UCSD-AML1 (cell line): Measurements from ENCODE around the gene EPN3.
A peak's percentile ranks its signal among the peaks of the same experiment; 100 is the strongest.

Experiments used
- DNase-seq: peaks from one replicate; lab custom pipeline; 2025; ENCODE audit not compliant: unreplicated experiment; lab: John Stamatoyannopoulos, UW

The EPN3 gene

GRCh38 chr17:50547736-50548083 is 15.2 kb downstream of the EPN3 start:
- no peak for DNase-seq

GRCh38 chr17:50548831-50549230 is 16.3 kb downstream of the EPN3 start:
- DNase-seq: no peak

GRCh38 chr17:50549256-50549941 is 16.9 kb downstream of the EPN3 start:
- DNase-seq: no peak

- DNase-seq: no peak
Observed at GRCh38 chr17:50549969-50550368, 17.4 kb downstream of the EPN3 start.

GRCh38 chr17:50550661-50551432 is 18.3 kb downstream of the EPN3 start:
- DNase-seq: peak; percentile 53

GRCh38 chr17:50551433-50551815 is 18.9 kb downstream of the EPN3 start:
- DNase-seq: no peak

GRCh38 chr17:50551884-50552283 is 19.3 kb downstream of the EPN3 start:
- no peak for DNase-seq

- DNase-seq: no peak
Observed at GRCh38 chr17:50554201-50554600, 21.7 kb downstream of the EPN3 start.

GRCh38 chr17:50556803-50557202 is 24.3 kb downstream of the EPN3 start:
- DNase-seq: no peak

GRCh38 chr17:50557630-50558029 is 25.1 kb downstream of the EPN3 start:
- DNase-seq: no peak

GRCh38 chr17:50558091-50558490 is 25.6 kb downstream of the EPN3 start:
- DNase-seq: no peak

- no peak for DNase-seq
Observed at GRCh38 chr17:50558581-50558940, 26.0 kb downstream of the EPN3 start.

- DNase-seq: no peak
Observed at GRCh38 chr17:50558941-50559614, 26.5 kb downstream of the EPN3 start.

- DNase-seq: no peak
Observed at GRCh38 chr17:50559674-50560184, 27.2 kb downstream of the EPN3 start.

GRCh38 chr17:50560185-50560824 is 27.8 kb downstream of the EPN3 start, which contains the start of gene CACNA1G:
Gene CACNA1G, plus strand, starts transcription at chr17:50560715. Its CDS starts 745 bp downstream, at chr17:50561460.
- DNase-seq: peak; percentile 87

GRCh38 chr17:50560931-50561745 is 28.6 kb downstream of the EPN3 start:
- no peak for DNase-seq

- DNase-seq: no peak
Observed at GRCh38 chr17:50561746-50562141, 29.2 kb downstream of the EPN3 start.

GRCh38 chr17:50562242-50563091 is 29.9 kb downstream of the EPN3 start:
- no peak for DNase-seq

GRCh38 chr17:50563092-50563511 is 30.6 kb downstream of the EPN3 start:
- DNase-seq: no peak

- DNase-seq: peak; percentile 39
Observed at GRCh38 chr17:50564916-50565315, 32.4 kb downstream of the EPN3 start.
